Measurements from ENCODE around the gene KCNG4. TPM values are rescaled to one million over a fixed set of nuclear protein-coding genes. Genes with fewer than 3 reads are reported as not detected.

Gene KCNG4
- polyA plus RNA-seq, 1 donor (not counting 4 experiments of a cell fraction or from before 2014, with no cell fraction given): not detected

DNA sequence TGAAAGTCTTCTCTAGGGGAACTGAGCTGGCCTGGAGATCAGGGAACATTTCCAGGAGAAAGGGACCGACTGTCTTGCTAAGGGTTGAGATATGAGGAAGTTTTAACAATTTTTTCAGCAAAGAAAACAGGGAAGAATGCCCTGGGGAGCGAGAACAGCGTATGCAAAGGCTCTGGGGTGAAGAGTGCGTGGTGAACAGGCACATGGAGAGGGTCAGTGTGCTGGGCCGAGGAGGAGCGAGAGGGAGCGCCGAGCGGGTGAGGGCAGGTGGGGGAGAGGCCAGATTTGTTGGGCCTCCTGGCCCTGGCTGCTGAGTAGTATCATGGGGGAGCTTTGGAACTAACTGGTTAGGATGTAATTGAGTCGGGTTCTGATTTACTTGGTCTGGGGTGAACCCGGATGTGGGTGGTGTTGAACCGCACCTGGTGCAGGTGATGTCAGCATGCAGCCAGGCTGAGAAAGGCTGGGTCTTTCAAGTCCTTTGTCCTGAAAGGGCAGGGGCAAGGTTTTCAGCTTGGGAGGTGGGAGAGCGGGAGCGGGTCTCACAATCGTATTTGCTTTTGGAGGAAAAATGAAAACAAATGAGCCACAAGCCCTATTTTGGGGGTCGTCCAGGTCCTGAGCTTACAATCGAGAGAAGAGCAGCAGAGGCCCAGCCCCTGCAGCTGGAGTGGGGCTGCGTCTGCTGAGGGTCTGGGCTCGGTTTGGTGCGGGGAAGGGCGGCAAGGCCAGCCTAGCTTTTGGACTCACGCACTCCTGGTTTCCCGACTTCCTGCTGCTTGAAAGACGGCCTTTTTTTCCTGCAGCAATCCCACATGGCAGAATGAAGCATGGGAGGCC, 43.7 kb upstream of the KCNG4 start:
- H3K4me2 ChIP-seq (ENCODE audit: control insufficient read depth, extremely low read depth, insufficient read depth, low read depth, low read length): no peak overlapping the region
- H3K27ac ChIP-seq (ENCODE audit: control insufficient read depth, insufficient read depth, low read length): no peak overlapping the region
- H3K79me2 ChIP-seq (ENCODE audit: control insufficient read depth, insufficient read depth, low read length): no peaks in the 10 kb centered on the region
- H3K9ac ChIP-seq (ENCODE audit: control insufficient read depth, extremely low read depth, insufficient read depth, low read length): no peak overlapping the region
- dilution Hi-C loops (cut with MboI; ENCODE audit: extremely low pct_ligation_motif_present, low sequenced_read_pairs): no loop called here
- H3K4me3 ChIP-seq (ENCODE audit: control insufficient read depth in 2 of 3, extremely low read depth in 1 of 3, insufficient read depth in 2 of 3, low read depth in 1 of 3, low read length in 3 of 3): no peak overlapping the region
- H3K36me3 ChIP-seq (ENCODE audit: control insufficient read depth in 2 of 2, extremely low read depth in 1 of 2, insufficient read depth in 2 of 2, low read length in 2 of 2): no peaks in the 10 kb centered on the region
- H3K9me1 ChIP-seq (ENCODE audit: control insufficient read depth, extremely low read depth, insufficient read depth, low read length): no peaks in the 10 kb centered on the region
- TF ChIP-seq, protein P1, sequence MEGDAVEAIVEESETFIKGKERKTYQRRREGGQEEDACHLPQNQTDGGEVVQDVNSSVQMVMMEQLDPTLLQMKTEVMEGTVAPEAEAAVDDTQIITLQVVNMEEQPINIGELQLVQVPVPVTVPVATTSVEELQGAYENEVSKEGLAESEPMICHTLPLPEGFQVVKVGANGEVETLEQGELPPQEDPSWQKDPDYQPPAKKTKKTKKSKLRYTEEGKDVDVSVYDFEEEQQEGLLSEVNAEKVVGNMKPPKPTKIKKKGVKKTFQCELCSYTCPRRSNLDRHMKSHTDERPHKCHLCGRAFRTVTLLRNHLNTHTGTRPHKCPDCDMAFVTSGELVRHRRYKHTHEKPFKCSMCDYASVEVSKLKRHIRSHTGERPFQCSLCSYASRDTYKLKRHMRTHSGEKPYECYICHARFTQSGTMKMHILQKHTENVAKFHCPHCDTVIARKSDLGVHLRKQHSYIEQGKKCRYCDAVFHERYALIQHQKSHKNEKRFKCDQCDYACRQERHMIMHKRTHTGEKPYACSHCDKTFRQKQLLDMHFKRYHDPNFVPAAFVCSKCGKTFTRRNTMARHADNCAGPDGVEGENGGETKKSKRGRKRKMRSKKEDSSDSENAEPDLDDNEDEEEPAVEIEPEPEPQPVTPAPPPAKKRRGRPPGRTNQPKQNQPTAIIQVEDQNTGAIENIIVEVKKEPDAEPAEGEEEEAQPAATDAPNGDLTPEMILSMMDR (optimal IDR thresholded peaks at IDR 0.05 in 1 of 3, IDR thresholded peaks at IDR 0.05 in 1 of 3, conservative IDR thresholded peaks at IDR 0.05 in 1 of 3; ENCODE audit: extremely low read depth in 1 of 3, insufficient read depth in 2 of 3, low read length in 3 of 3): no peak
- no peak for TF ChIP-seq EZH2 (IDR thresholded peaks at IDR 0.05; ENCODE audit: low read length)
- DNase-seq (ENCODE audit: low read depth, low spot score) (no peak), FAIRE-seq (no peak)
- peaks cover 24% of the 10 kb centered on the region for H3K27me3 ChIP-seq (ENCODE audit: control insufficient read depth, extremely low read depth, insufficient read depth, low read length)
- H4K20me1 ChIP-seq (ENCODE audit: control insufficient read depth, extremely low read depth, insufficient read depth, low read length): no peaks in the 10 kb centered on the region
- H3K9me3 ChIP-seq (ENCODE audit: control insufficient read depth, low read depth, low read length): no peaks in the 10 kb centered on the region
- no peaks in the 10 kb centered on the region for H3K4me1 ChIP-seq (ENCODE audit: control insufficient read depth, extremely low read depth, insufficient read depth, low read length)
- no peak overlapping the region for H2AFZ ChIP-seq (ENCODE audit: control insufficient read depth, low read length)

DNA sequence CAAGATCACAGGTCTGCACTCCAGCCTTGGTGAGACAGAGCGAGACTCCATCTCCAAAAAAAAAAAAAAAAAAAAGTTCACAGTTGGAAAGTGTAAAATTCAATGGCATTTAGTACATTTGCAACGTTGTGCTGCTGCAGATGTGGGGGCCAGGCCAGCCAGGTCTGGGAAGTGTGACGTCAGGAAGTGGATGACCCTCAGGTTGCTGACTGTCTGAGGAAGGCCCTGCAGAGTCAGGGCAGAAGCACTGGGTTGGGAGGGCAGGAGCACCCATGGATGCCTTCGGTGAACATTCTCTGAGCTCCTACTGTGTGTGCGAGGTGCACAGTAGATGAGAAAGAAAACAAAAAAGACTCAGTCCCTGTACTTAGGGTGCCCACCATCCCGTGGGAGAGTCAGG, 42.7 kb upstream of the KCNG4 start:
- FAIRE-seq (no peak), DNase-seq (ENCODE audit: low read depth, low spot score) (no peak)
- Histone ChIP-seq H3K79me2 (ENCODE audit: control insufficient read depth, insufficient read depth, low read length) (no peaks in the 10 kb centered on the region), H3K27ac (ENCODE audit: control insufficient read depth, insufficient read depth, low read length) (no peak overlapping the region), H3K4me1 (ENCODE audit: control insufficient read depth, extremely low read depth, insufficient read depth, low read length) (no peaks in the 10 kb centered on the region), H3K27me3 (ENCODE audit: control insufficient read depth, extremely low read depth, insufficient read depth, low read length) (peaks cover 18% of the 10 kb centered on the region), H2AFZ (ENCODE audit: control insufficient read depth, low read length) (no peak overlapping the region), H3K36me3 (ENCODE audit: control insufficient read depth in 2 of 2, extremely low read depth in 1 of 2, insufficient read depth in 2 of 2, low read length in 2 of 2) (no peaks in the 10 kb centered on the region), H3K9ac (ENCODE audit: control insufficient read depth, extremely low read depth, insufficient read depth, low read length) (no peak overlapping the region), H4K20me1 (ENCODE audit: control insufficient read depth, extremely low read depth, insufficient read depth, low read length) (no peaks in the 10 kb centered on the region), H3K9me1 (ENCODE audit: control insufficient read depth, extremely low read depth, insufficient read depth, low read length) (no peaks in the 10 kb centered on the region), H3K4me2 (ENCODE audit: control insufficient read depth, extremely low read depth, insufficient read depth, low read depth, low read length) (no peak overlapping the region), H3K4me3 (ENCODE audit: control insufficient read depth in 2 of 3, extremely low read depth in 1 of 3, insufficient read depth in 2 of 3, low read depth in 1 of 3, low read length in 3 of 3) (no peak overlapping the region), H3K9me3 (ENCODE audit: control insufficient read depth, low read depth, low read length) (no peaks in the 10 kb centered on the region)
- dilution Hi-C loops (cut with MboI; ENCODE audit: extremely low pct_ligation_motif_present, low sequenced_read_pairs): no loop called here
- no peak for TF ChIP-seq EZH2 (IDR thresholded peaks at IDR 0.05; ENCODE audit: low read length)

Data from keratinocyte (primary cell).